ENCODE results near the gene IRF9.
"Not testable (repeated sequence)": the region's sequence is repeated elsewhere in the genome, so short reads cannot be mapped to it uniquely, and the experiment has no call there.

IRF9 gene

DNA sequence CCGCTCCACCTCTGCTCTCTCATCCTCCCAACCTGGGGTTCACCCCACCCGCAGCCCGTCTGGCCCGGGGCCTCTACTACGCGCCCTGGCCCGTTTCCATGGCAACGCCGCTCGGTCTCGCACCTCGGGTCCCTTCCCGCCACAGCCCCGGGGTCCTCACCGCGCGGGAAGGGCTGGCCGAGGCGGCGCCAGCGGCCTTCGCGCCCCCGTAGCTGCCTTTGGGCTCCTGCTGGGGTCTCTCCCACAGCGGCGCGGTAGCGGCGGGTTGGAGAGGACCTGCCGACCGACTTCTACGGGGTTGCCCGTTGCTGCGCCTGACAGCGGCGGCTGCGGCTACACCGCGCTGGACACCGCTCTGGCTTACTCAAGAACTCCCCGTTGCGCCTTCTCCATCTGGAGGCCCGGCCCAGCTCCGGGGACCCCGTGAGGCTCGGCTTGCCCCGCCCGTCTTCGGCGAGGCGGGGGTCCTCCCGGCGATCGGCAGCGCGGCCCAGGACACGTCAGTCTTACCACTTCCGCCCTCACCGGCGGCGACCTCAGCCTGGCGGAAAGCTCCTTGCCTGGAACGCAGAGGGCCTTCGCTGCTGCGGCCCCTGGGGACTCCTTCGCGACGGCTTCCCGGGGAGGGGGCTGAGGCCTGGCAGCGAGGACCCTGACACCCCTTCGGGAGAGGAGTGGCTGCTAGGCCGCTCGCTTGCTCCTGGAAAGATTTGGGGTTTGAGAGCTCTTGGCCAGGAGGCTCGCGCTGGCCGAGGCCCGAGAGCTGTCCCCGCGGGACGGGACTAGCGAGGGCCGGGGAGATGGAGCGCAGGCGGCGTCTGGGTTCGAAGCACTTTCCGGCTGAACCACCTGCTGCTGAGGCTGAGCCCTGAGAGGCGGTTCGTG lies 34.4 kb downstream of the IRF9 start, which contains the start of gene TM9SF1:
TM9SF1 (minus strand) TSS at position 256 of the 885 bp plus-strand sequence. CDS start 422 bp downstream, outside the sequence.
- peak; percentile 76 for DNase-seq

DNA sequence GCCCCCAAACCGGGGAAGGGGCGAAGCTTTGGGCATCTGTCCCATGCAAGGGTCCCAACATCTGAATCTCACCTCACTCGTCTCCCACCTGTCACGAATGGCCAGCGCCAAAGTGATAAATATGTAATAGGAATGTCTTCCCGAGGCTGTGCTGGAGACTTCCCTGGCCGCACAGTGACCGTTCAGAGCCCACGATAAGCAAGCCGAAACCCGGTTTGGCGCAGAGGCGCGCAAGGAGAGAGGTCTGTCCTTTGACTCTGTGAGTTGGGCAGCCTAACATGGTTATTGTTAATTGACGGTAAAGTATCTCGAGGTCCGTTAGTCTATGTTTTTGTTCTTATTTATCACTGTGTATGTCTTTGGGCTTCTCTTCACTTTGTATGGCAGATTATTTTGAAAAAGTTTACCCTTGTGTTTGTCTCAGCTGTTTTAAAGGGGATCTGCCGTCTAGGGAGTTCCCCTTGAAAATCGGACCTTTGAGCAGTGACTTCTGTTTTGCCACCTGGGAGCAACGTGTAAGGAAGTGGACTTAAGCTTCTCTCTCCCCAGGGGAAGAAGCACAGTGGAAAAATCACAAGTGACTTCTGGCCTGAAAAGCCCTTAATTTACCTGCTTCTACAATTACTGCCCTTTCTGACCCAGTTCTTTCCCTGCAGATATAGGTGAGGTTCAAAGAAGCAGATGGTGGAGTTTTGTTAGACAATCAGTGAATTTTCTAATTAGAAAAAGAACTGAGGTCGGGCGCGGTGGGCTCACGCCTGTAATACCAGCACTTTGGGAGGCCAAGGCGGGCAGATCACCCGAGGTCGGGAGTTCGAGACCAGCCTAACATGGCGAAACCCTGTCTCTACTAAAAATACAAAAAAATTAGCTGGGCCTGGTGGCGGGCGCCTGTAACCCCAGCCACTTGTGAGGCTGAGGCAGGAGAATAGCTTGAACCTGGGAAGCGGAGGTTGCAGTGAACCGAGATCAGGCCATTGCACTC lies 35.3 kb downstream of the IRF9 start:
- DNase-seq = no peak

DNA sequence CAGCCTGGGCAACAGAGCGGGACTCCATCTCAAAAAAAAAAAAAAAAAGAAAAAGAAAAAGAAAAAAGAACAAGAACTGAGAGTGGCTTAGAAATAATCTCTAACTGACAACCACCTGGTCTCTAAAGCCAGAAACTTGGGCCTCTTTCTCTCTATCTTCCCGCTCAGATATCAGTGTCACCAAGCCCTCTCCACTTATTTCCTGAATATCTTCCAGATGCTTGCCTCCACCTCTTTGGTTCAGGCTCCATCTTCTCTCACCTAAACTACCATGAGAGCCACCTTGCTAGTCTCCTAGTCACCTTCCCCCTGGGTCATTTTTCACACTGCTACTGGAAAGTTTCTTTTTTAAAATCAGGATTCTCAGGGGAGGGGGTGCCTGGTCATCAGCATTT lies 36.0 kb downstream of the IRF9 start:
- no peak for DNase-seq

DNA sequence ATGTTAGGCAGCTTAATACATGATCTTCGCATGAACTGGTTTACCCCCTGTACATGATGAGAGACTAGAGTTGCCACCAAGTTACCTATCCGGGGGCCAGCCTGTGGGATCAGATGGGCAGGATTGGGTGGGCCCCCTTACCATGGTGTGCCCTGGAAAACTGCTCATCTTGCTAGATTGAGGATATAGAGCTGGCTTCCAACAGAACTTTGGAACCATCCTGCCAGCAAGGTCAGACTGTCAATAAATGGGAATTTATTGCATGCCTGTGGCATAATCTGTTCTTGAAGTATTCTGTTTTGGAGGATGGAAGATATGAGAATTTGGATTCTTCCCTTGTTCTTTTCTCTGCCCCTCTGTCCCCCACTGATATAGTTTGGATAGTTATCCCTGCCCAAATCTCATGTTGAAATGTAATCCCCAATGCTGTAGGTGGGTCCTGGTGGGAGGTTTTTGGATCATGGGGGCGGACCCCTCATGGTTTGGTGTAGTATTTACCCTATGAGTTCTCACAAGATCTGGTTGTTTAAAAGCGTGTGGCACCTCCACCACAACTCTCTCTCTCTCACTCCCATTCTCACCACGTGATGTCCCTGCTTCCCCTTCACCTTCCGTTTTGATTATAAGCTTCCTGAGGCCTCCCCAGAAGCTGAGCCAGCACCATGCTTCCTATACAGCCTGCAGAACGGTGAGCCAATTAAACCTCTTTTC lies 37.9 kb downstream of the IRF9 start:
- DNase-seq = no peak

DNA sequence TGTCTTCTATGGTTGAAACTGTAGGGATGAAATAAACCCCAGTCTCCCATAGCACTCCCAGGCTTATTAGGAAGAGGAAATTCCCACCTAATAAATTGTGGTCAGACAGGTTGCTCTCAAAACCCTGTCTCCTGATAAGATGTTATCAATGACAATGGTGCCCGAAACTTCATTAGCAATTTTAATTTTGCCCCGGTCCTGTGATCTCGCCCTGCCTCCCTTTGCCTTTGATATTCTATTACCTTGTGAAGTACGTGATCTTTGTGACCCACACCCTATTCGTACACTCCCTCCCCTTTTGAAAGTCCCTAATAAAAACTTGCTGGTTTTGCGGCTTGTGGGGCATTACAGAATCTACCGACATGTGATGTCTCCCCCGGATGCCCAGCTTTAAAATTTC lies 41.5 kb downstream of the IRF9 start:
- DNase-seq = not testable (repeated sequence)

DNA sequence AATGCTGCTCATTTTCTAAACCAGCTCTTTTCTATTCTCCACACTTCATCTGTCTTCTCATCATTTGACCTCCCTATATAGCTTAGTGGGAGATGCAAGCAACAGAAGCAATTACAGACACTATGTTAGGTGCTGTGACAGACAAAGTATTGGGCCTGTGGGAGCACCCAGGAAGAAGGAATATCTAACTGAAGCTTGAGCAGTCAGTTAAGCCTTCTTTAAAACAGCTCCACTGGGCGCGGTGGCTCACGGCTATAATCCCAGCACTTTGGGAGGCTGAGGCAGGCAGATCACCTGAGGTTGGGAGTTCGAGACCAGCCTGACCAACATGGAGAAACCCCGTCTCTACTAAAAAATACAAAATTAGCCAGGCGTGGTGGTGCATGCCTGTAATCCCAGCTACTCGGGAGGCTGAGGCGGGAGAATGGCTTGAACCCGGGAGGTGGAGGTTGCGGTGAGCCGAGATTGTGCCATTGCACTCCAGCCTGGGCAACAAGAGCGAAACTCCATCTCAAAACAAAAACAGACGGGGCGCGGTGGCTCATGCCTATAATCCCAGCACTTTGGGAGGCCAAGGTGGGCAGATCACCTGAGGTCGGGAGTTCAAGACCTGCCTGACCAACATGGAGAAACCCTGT lies 42.3 kb downstream of the IRF9 start:
- DNase-seq = not testable (repeated sequence)

DNA sequence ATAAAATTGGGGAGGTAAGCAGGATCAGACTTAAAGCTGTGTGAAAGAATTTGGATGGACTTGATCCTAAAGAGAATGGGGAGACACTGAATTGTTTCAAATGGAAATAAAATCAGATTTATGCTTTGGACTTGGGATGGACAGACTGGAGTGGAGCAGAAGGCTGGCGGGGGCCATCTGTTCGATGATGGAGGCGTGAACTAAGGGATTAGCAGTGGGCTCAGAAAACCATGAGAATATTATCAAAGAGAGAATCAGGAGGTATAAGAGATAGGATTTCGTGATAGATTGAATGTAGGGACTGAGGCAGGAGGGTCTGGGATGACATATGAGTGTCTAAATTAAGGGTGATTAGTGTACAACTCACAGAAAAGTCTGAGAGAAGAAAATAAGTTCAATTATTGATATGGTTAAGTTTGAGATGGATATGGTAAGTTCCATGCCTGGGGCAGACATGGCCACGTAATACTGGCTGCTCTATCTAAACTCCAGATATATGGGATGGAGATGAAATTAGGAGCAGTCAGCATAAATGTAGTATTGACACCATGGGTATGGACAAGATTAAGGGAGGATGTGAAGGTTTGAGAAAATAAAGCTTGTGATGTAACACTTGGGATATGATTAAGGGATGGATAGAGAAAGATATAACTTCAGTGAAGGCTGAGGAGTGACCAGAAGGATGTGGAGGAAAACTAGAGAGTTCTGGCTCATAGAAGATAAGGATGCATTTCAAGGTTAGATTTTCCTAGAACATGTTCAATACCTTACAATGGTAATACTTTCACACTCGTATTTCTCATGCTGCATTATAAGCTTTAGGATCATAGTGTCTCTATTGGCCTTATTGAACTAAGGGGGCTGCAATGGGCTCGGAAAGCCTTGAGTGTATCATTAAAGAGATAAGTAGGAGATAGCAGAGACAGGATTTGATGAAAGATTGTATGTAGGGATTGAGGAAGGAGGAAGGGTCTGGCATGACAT lies 43.4 kb downstream of the IRF9 start:
- no peak for DNase-seq

DNA sequence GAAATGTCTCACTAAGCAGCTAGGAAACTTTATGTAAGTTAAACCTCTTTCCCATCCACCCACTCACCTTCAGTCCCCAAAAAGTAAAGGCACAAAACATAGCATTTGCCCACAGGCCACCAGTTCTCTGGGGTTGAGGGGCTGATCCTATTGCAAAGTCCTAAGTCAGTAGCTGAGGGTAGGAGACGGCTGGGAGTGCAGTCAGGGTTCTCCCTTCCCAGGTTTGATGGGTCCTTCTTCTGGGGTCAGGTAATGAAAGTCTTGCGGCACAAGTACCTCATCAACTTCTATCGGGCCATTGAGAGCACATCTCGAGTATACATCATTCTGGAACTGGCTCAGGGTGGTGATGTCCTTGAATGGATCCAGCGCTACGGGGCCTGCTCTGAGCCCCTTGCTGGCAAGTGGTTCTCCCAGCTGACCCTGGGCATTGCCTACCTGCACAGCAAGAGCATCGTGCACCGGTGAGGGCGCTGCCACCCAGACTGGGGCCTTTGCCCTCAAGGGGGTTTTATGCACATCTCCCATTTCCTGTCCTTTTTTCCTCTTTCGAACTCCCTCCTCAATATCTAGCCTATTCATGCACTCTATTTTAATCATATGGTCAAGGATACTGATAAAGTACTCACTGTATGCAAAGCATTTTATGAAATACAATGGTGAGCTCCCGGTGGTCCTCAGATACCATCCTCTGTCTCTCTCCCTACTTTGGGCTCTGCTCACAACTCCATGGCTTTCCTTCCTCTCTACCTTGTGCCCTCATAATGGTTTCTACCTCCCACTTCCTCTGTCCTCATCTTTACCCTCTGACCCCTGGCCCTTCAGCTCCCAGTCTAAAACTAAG lies 45.4 kb downstream of the IRF9 start:
- DNase-seq = no peak

DNA sequence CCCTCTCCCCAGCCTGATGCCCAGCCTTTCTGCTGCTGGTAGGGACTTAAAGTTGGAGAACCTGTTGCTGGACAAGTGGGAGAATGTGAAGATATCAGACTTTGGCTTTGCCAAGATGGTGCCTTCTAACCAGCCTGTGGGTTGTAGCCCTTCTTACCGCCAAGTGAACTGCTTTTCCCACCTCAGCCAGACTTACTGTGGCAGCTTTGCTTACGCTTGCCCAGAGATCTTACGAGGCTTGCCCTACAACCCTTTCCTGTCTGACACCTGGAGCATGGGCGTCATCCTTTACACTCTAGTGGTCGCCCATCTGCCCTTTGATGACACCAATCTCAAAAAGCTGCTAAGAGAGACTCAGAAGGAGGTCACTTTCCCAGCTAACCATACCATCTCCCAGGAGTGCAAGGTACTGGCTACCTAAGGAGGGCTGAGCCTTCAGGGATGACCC lies 46.1 kb downstream of the IRF9 start:
- no peak for DNase-seq

DNA sequence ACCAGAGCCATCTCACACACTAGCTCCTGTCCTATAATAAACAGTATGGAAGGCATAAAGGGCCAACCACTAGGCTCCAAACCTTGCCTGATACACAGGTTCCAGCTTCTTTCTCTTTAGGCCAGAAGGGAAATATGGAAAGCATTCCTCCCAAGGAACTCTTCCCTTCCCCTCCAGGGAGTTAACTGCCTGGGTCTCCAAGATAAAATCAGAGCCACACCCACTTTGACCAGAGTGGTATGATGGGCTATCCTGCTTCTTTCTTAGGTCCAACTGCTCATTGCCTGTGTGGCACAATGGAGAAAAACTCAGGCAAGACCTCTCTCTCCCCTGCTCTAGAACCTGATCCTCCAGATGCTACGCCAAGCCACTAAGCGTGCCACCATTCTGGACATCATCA lies 46.6 kb downstream of the IRF9 start:
- no peak for DNase-seq

DNA sequence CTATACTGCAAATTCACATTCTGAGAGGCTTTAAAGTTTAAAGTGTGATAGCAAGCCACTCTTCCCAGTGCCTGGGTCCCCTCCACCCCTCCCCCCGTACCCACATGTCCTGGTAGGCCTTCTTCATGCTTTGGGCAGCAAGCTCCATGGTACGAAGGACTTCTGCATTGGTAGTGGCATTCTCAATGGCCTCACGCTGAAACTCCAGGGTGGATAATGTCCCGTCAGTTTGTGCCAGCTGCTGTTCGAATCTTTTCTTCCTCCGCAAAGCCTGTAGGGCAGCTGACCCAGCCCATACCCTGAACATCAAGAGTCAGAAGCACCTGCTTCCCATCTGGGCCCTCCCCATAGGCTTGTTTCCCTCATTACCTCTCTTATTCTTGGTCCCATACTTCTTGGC lies 50.2 kb downstream of the IRF9 start:
- no peak for DNase-seq

DNA sequence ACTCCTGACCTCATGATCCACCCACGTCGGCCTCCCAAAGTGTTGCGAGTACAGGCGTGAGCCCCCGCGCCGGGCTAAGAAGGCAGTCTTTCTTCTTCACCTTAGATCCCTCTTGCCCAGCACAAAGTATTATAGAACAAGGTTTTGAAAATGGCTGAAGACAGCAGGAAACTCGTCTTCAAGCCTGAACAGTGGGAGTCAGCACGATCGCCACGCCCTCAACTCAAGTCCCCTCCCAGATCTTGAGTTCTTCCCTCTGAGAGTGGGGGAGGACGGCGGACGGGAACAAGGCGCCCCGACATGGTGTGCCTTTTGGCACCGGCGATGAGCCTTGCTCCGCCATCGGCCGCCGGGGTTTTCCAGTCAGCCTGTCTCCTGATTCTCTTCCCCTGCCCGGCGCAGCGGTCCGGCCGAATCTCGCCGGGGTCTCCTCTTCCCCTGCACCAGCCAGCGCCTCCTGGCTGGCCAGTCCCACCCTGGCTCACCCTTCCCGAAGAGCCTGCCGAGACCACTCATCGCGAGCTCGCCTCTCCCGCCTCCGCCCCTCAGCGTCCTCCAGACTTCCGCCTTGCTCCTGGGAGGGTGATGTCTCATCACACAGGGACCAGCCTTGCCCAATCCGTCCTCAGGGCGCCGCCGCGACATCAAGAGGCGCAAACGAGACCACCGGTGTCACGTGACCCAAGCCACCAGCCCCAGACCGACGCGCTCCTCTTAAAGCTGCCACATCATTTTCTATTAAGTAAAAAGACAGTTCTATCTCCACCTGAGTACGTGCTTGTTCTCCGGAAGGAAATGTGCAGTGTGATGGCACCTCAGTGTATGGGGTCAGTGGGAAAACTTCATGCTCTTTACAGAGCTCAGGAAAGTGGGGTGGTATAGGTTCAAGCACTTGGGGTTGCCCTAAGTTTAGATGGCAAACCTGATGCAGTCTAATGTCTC lies 52.1 kb downstream of the IRF9 start, which contains the start of gene CHMP4A:
CHMP4A (minus strand) TSS at position 565 of the 942 bp plus-strand sequence; CDS start at position 516, 49 bp downstream.
- peak; percentile 95 for DNase-seq

DNA sequence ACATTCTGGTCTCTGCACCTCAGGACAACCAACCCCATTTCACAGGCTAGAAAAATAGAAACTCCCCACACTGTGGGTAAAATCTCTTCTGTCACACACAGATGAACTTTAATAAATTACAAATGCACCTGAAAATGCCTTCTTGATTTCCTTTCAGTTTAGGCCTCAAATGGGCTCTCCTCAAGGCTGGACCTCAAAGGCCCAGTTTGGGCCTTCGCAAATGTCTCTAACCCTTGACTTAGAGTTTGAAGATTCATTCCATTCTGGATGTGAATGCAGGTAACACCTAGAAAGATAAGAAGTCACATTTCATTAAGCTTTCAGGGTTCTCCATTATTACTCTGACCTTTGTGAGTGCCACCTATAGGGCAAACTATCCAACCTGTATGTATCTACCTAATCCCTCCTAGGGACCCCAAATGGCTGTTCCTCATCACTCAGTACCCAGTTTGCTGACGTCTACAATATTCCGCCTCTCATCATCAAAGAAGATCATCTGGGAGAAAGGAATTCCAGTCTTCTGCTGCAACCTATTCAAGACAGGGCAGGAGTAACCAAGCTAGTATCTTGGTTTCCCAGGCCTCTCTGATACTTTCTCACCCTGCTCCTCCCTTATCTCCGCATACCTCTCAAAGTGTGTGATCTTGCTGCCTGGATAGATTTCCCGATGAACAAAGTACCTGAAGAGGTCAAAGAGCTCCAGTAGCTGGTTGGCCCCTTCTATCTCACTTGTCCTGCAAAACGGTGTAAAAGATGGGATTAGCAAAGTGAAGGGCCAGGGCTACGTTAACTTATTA lies 53.0 kb downstream of the IRF9 start:
- DNase-seq = no peak

DNA sequence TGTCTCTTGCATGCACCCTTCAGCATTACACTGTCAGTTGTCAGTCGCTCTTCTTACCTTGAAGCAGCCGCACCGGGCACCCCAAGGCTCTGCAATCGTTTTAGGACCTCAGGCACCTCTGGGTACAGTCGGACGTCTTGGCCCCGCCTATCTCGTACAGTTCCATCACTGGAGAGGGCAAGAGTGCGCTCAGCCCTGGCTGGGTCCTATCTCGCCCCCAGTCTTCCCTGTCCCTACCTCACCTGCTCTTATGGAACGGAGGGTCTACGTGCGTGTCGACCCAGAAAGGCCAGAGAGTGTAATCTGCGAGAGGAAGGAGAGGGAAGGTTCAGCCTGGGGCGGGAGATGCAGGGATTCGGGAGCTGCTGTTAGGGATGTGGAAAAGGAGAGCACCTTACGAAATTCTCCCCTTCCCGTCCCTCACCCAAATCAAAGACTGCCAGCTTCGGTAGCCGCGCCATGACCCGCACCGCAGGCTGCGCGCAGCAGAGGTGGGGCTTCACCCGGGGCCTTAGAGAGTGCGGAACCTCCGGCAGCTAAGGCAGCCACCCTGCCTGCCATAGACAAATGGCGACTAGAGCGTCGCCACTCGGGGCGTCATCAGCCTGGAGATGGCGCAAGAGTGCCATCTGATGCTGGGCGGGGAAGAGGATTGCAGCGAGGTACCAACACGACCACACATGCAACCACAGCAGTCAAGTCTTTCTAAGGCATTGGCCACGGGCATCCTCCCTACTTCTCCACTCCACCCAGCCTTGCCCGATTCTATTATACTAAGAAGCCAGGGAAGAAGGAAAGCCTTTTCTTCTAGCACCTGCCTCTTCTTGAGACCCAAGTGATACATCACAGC lies 54.7 kb downstream of the IRF9 start, which contains the start of gene MDP1:
MDP1 (minus strand) TSS at position 572 of the 850 bp plus-strand sequence; CDS start at position 461, 111 bp downstream.
- peak; percentile 79 for DNase-seq
